Umbilical cord (tissue), 2 donors: ENCODE results near the gene SV2C. TPM values are rescaled to one million over a fixed set of nuclear protein-coding genes. Genes with fewer than 3 reads are reported as not detected.

Experiments
- DNase-seq: peaks from one replicate; pipeline ENCODE4 v3.0.0-alpha.2; 2015; ENCODE audit warnings: low spot score
- total RNA-seq: library from RNA; depleted of rRNA; stranded (reverse); fragments of >200 nt; gene quantifications from one replicate; pipeline ENCODE4 v1.2.3, GENCODE V29; 2014; ENCODE audit warnings: low replicate concordance; ENCODE audit not compliant: insufficient read depth

The SV2C gene
- total RNA-seq, 1 donor from 2014 or later: 1.2 TPM

DNA sequence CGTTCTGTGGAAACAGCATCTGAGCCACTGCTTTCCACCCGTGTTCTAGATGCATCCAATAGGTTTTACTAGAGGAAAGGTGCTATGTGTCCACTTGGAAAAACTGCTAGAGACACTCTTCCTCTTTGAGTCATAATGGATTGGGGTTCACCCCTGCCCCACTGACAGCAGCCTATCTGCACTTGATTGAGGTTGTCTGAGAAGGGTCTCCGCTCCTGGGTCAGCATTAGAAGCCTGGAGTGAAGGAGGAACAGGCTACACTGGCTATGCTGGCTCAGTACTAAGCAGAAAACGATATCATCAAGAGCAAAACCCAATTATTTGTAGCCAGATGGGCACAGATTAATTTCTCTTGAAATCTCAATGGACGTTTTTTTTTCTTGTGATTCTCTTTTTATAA lies 167.3 kb downstream of the SV2C start:
- DNase-seq: no peak

DNA sequence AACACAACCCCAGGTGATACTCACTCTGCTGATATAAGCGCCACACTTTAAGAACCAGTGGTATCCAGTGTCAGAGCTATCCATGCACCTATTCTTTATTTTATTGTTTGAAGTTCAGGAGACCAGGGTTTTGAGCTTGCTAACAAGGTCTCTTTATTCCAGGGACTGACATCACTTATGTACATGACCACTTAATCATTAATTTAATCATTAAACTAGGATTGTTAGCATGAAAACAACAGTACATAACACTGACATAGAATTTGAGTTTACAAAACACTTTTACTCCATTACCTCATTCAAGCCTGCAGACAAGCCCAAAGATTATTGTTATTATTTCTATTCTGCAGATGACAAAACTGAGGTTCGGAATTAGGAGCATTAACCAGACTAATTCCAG lies 168.5 kb downstream of the SV2C start:
- no peak for DNase-seq

DNA sequence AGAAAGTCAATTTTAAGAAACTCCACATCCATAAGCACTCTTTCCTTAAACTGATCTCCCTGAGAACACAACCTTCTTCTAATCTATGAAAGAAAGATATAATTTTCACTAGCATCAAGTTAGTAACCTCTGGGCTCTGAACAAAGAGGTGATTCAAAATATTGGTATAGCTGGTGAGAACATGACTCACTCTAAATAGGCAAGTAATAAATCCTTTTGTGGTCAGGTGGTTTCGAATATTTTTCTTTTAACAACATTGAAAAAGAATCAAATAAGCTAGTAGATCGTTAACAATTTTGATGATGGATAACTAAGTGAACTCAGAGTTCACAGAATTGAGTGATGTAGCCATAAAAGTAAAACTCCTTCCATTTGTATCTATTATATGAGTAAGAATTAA lies 169.3 kb downstream of the SV2C start:
- DNase-seq: no peak

- DNase-seq: peak; percentile 81
Measured at GRCh38 chr5:76256116-76256889, 173.1 kb downstream of the SV2C start.

DNA sequence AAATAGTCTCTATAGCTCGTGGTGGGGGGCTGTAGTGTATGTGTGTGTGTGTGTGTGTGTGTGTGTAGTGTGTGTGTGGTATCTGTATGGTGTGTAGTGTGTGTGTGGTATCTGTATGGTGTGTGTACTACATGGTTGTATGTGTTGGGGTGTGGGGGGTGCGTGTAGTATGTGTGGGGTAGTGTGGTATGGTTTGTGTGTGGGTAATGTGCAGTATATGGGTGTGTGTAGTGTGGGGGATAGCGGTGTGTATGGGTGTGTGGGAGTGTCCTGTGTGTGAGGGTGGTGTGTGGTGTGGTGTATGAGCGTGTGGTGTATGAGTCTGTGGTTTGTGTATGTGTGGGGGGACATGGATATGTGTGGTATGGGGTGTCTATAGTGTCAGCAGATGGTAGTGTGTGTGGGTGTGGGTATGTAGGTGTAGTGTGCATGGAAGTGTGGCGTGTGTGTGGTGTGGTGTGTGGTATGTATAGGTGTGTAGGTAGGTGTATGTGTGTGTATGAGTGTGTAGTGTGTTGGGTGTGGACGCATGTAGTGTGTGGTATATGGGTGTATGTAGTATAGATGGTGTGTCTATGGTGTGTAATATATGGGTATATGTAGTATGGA lies 174.1 kb downstream of the SV2C start:
- DNase-seq: no peak

- DNase-seq: no peak
Measured at GRCh38 chr5:76257897-76258296, 174.7 kb downstream of the SV2C start.

DNA sequence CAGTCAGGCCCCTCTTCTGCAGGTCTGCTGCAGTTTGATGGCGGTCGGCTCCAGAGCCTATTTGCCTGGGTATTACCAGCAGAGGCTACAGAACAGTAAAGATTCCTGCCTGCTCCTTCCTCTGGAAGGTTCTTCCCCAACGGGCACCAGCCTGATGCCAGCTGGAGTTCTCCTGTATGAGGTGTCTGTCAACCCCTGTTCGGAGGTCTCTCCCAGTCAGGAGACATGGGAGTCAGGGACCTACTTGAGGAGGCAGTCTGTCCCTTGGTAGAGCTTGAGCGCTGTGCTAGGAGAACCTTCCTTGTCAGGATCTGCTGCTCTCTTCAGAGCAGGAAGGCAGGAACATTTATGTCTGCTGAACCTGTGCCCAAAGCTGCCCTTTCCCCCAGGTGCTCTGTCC lies 181.5 kb downstream of the SV2C start:
- no peak for DNase-seq

GRCh38 chr5:76269259-76269931 lies 186.2 kb downstream of the SV2C start:
- DNase-seq: no peak

- no peak for DNase-seq
Measured at GRCh38 chr5:76269932-76270610, 186.9 kb downstream of the SV2C start.

GRCh38 chr5:76271836-76272235 lies 188.7 kb downstream of the SV2C start:
- DNase-seq: no peak

GRCh38 chr5:76273206-76273885 lies 190.2 kb downstream of the SV2C start:
- DNase-seq: peak; percentile 27

DNA sequence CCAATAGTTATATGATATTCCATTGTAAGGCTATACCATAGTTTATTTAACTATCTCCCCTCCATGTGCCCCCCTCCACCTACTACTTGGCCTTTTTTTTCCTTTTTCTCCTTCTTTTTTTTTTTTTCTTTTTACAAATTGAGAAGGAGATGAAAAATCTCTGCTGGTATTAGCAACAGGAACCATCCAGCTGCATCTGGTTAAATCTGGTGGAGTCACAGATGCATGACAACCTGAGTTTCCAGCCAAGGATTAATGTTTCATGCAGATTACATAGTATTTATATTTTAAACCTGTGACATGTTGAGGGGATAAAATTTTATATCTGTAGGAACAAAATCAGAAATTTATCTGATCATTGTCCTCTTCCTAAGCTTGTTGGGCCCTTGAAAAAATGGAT lies 191.4 kb downstream of the SV2C start:
- no peak for DNase-seq

- DNase-seq: no peak
Measured at GRCh38 chr5:76277736-76278135, 194.6 kb downstream of the SV2C start.

DNA sequence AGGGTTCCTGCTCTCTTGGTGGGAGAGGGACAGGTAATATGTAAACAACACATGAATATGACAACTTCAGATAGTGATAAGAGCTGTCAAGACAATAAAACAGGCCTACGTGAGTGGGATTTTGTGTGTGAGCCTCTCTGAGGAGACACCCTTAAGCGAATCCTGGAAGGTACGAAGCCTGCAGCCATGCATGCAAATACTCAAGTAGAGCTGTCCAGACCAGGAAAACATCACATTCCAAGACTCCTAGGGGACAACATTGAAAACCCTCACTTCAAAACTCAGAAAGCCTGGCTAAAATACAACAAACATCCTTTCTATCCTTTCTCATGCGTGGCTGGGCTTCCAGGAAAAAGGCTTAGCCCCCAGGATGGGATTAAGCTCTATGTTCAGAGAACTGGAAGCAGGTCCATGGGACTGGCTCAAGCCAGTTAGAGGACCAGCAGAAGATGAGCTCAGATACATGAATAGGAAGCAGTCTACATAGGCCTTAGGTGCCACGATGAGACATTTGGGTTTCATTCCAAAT lies 195.1 kb downstream of the SV2C start:
- DNase-seq: no peak

- no peak for DNase-seq
Measured at GRCh38 chr5:76280494-76280893, 197.3 kb downstream of the SV2C start.

- DNase-seq: no peak
Measured at GRCh38 chr5:76283670-76284069, 200.5 kb downstream of the SV2C start.

DNA sequence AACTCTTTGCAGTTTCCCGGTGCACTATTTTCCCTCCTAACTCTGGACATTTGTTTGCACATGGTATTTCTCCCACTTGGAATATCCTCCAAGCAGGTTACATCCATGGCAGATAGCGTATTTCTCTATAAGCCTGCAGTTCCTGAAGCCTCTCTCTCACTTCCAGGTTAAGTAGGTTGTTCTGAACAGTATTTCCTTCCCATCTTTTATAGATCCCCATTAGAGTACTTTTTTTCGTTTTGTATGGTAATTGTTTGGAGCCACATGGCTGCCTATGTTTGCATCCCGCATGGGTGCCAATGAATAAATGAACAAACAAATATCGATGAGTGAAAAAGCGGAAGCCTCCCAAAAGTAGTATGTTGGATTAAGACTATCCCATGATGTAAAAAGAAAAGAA lies 206.5 kb downstream of the SV2C start:
- no peak for DNase-seq

DNA sequence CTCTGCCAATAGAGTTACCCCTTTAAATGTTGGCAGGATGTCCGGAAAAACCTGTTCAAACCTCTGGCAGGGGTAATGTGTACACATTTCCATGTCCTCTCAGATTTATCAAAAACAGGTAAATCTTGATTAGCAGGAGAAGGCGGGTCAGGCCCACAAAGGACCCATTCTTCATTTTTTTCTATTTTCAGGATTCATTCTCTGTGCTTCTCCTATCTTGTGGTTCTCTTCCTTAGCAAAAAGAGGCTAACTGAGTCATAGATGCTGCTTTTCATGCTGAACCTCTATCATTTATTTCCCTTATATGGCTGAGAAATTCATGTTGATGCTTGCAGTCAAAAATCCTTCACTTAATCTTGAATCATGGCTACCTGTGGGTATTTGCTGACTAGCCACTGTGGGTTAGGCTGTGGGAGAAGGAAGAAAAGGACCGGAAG lies 207.2 kb downstream of the SV2C start:
- peak; percentile 6 for DNase-seq

GRCh38 chr5:76291305-76292077 lies 208.3 kb downstream of the SV2C start:
- no peak for DNase-seq

DNA sequence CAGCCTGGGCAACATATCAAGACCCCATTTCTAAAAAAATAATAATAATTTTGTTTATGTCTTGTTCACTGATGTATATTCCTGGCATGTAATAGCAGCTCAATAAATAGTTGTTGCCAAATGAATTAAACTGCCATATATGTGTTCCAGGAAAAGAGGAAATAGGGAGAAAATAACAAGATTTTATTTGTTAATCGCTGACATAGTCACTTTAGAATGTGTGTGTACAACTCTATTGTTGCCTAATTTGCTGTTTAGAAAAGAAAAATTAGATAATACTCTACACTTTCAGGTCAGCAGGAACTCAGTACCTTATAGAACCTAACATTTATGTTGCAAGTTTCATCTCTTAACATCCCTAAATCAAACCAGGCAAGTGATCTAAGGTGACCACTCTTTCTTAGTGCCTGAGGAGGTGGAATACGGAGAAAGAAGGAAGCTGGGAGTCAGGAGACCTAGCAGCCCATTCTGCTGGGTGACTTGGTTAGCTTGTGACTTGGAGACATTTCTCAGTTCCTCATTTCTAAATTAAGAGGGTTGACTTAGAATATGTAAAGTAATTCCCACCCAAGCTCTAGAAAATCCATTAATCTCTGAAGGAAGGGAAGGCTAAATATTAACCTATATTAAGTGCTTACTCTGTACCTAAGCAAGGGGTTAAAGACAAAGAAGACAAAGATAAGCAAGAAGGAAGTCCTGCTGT lies 209.6 kb downstream of the SV2C start:
- DNase-seq: peak; percentile 23
